HG02870 (cell line): ENCODE measurements around the gene SGPP2.
"Not testable (repeated sequence)": the region's sequence is repeated elsewhere in the genome, so short reads cannot be mapped to it uniquely, and the experiment has no call there.

ENCODE experiments used
- ATAC-seq: cut with Tn5 transposase; IDR thresholded peaks from one replicate; pipeline ENCODE4 v1.9.1; 2021; ENCODE audit warnings: mild to moderate bottlenecking, moderate library complexity; ENCODE audit not compliant: unreplicated experiment

SGPP2 gene

GRCh38 chr2:222572264-222572721 lies 147.9 kb downstream of the SGPP2 start:
- ATAC-seq, result no peak

GRCh38 chr2:222572751-222573174 lies 148.4 kb downstream of the SGPP2 start:
- ATAC-seq, result no peak

DNA sequence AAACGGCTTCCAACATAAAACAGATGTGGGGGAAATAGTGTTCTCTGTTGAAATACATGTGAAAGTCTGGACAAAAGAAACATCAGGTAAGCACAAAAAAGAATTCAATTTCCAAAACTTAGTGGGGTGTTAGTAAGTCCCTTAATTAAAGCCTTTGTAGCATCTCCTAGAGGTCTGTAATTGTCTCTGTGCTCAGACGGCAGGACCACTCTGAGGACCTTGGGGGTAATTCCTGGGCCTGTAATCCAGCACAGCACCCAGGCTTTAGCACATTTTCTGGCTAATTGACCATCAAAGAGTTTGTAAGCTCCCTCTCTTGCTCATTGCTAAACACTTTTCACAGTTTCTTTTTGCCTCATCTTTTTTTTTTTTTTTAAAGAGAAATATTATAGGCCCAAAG lies 151.3 kb downstream of the SGPP2 start:
- no peak for ATAC-seq

GRCh38 chr2:222576171-222577081 lies 152.1 kb downstream of the SGPP2 start:
- ATAC-seq, result no peak

- ATAC-seq, result no peak
Observed at GRCh38 chr2:222577341-222577740, 153.0 kb downstream of the SGPP2 start.

- no peak for ATAC-seq
Observed at GRCh38 chr2:222582928-222583327, 158.6 kb downstream of the SGPP2 start.

DNA sequence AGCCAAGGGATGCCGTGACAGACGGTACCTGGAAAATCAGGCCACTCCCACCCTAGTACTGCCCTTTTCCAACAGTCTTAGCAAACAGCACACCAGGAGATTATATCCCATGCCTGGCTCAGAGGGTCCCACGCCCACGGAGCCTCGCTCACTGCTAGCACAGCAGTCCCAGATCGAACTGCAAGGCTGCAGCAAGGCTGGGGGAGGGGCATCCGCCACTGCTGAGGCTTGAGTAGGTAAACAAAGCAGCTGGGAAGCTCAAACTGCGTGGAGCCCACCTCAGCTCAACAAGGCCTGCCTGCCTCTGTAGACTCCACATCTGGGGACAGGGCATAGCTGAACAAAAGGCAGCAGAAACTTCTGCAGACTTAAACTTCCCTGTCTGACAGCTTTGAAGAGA lies 160.2 kb downstream of the SGPP2 start:
- not testable (repeated sequence) for ATAC-seq

GRCh38 chr2:222591661-222592060 lies 167.3 kb downstream of the SGPP2 start:
- ATAC-seq, result no peak

- no peak for ATAC-seq
Observed at GRCh38 chr2:222592176-222592575, 167.8 kb downstream of the SGPP2 start.

DNA sequence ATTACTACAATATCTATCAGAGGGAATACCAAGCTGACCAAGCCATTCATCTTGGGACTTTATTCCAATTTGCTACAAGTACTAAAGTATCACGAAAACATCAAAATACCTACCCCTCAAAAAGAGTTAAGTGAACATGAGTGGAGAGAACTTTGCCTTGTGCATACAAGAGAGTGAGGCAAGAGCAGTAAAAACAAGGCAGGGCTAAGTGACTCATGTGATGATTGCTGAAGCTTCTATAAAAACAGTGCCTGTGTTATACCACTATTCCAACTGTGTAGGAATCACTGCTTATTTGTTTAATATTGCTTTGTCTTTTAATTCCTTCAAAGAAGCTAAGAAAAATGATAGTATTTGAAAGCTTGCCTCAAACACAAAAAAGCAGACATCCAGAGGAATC lies 170.3 kb downstream of the SGPP2 start:
- no peak for ATAC-seq

GRCh38 chr2:222595581-222595980 lies 171.2 kb downstream of the SGPP2 start:
- ATAC-seq, result no peak

DNA sequence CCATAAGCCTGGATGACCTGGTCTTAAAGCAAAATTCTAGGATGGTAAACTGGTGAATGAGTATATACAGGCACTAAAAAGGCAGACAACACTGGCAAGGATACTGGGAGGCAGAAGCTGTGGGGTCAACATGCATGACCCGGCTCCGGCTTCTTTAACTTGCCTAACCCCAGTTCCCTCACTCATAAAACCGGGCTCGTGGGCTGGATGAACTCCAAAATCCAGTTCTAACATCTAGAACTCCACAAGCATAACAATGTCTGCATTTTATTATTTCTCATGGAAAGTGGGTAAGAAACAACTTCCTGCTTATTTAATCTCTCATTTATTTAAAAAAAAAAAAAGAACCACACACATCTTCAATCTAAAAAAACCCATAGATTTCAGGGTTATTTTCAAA lies 174.3 kb downstream of the SGPP2 start:
- ATAC-seq, result no peak

DNA sequence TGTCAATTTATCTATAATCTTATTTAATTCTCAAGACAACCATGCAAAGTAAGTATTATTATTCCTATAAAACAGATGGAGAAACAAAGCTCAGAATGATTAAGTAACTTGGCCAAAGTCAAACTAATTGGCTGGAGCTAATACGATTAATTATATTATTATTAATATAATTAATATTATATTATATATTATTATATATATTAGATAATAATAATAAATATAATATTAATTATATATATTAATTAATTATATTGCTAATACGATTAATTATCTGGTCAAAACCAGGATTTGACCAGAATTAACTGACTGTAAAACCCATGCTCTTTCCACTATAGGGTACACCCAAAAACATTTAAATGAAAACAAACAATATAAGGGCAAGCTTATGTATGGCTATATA lies 179.2 kb downstream of the SGPP2 start:
- no peak for ATAC-seq

- no peak for ATAC-seq
Observed at GRCh38 chr2:222604749-222605515, 180.6 kb downstream of the SGPP2 start.

GRCh38 chr2:222606306-222606705 lies 182.0 kb downstream of the SGPP2 start:
- no peak for ATAC-seq

GRCh38 chr2:222608081-222608480 lies 183.7 kb downstream of the SGPP2 start:
- no peak for ATAC-seq

DNA sequence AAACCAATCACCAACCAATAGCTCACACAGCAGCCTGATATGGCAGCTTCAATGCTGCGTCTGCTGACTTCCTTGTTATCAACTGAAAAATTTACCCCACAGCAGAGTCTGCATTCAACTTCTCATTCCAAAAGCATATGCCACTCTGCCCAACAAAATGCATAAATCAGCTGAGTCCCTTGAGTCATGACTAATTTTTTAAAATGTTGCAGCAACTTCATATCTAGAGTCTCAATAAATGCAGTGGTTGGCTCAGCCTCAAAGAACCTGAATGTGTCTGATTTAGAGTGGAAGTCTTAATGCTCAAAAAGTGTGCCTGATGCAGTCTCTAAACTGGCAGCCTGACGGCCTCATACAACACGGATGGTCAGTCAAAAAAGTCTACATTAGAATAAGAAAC lies 185.0 kb downstream of the SGPP2 start:
- ATAC-seq, result no peak
